HEK293 (cell line): ENCODE results near the gene SLC13A3.

Experiments
- CTCF ChIA-PET: fragments of 350-600 bp; formaldehyde crosslinking; extraction: SDS; loops from one replicate; lab custom pipeline; 2021; ENCODE audit warnings: antibody characterized with exemption; lab: Yijun Ruan, JAX
- POLR2A ChIA-PET: fragments of 300-600 bp; formaldehyde crosslinking; extraction: SDS; loops from one replicate; lab custom pipeline; 2020; ENCODE audit warnings: antibody characterized with exemption, inconsistent platforms; lab: Yijun Ruan, JAX
- H3K27ac ChIP-seq: fragments of 200-500 bp; sonication (Bioruptor generic); 2 replicates; pipeline ENCODE4 v1.5.1; 2014; ENCODE audit warnings: low read depth, low read length, control low read depth, inconsistent platforms; ENCODE audit errors: extremely low read depth
- H3K36me3 ChIP-seq, 2 experiments: fragments of 200-500 bp in 1 of 2; sonication (Bioruptor generic) in 1 of 2; 1 replicate in 1 of 2; 2 replicates in 1 of 2; pipeline ENCODE4 v1.5.1; 2014 to 2017; ENCODE audit warnings: inconsistent platforms in 2 of 2, low read length in 2 of 2; ENCODE audit not compliant: control insufficient read depth in 2 of 2, insufficient read depth in 1 of 2
- H3K4me1 ChIP-seq: fragments of 200-500 bp; sonication (Bioruptor generic); 2 replicates; pipeline ENCODE4 v1.5.1; 2014; ENCODE audit warnings: mild to moderate bottlenecking, low read length, inconsistent platforms; ENCODE audit not compliant: control insufficient read depth, insufficient read depth
- H3K4me3 ChIP-seq: 2 replicates; pipeline ENCODE4 v1.5.1; 2011; ENCODE audit warnings: low read depth, mild to moderate bottlenecking, control low read depth, low read length, moderate library complexity
- H3K9me3 ChIP-seq: fragments of 200-500 bp; sonication (Bioruptor generic); 2 replicates; pipeline ENCODE4 v1.5.1; 2014; ENCODE audit warnings: low read depth, low read length, inconsistent platforms; ENCODE audit not compliant: control insufficient read depth, insufficient read depth
- ATF2 ChIP-seq: fragments of 450-650 bp; formaldehyde crosslinking; IDR thresholded peaks from 2 replicates; pipeline ENCODE4 v1.5.1; 2016; ENCODE audit warnings: missing biosample characterization, missing genetic modification characterization, low read depth
- GLI2 ChIP-seq: fragments of 450-650 bp; formaldehyde crosslinking; IDR thresholded peaks from 2 replicates; pipeline ENCODE4; 2017; ENCODE audit warnings: missing biosample characterization, missing genetic modification characterization, low read depth, borderline replicate concordance
- PRDM10 ChIP-seq: fragments of 450-650 bp; formaldehyde crosslinking; IDR thresholded peaks from 2 replicates; pipeline ENCODE4 v1.5.1; 2016; ENCODE audit warnings: missing biosample characterization, missing genetic modification characterization
- SP7 ChIP-seq: fragments of 450-650 bp; formaldehyde crosslinking; IDR thresholded peaks from 2 replicates; pipeline ENCODE4 v1.5.1; 2016; ENCODE audit warnings: missing biosample characterization, missing genetic modification characterization
- TRIM28 ChIP-seq: IDR thresholded peaks from 2 replicates; pipeline ENCODE4 v1.6.1; 2011; ENCODE audit warnings: low read length, control low read depth, borderline replicate concordance
- ZFP41 ChIP-seq: fragments of 450-650 bp; formaldehyde crosslinking; IDR thresholded peaks from 2 replicates; pipeline ENCODE4 v1.5.1; 2016; ENCODE audit warnings: missing biosample characterization, missing genetic modification characterization, borderline replicate concordance
- ZNF157 ChIP-seq: fragments of 450-650 bp; formaldehyde crosslinking; IDR thresholded peaks from 2 replicates; pipeline ENCODE4 v1.5.1; 2016; ENCODE audit warnings: missing biosample characterization, missing genetic modification characterization
- ZNF174 ChIP-seq: fragments of 450-650 bp; formaldehyde crosslinking; IDR thresholded peaks from 2 replicates; pipeline ENCODE4 v1.5.0; 2017; ENCODE audit warnings: missing biosample characterization, mild to moderate bottlenecking, missing genetic modification characterization
- ZNF24 ChIP-seq: fragments of 450-650 bp; formaldehyde crosslinking; IDR thresholded peaks from 2 replicates; pipeline ENCODE4 v1.5.1; 2016; ENCODE audit warnings: missing biosample characterization, missing genetic modification characterization
- ZNF302 ChIP-seq: fragments of 450-650 bp; formaldehyde crosslinking; IDR thresholded peaks from 2 replicates; pipeline ENCODE4 v1.5.1; 2016; ENCODE audit warnings: missing biosample characterization, missing genetic modification characterization, low read depth
- ZNF354C ChIP-seq: fragments of 450-650 bp; formaldehyde crosslinking; IDR thresholded peaks from 2 replicates; pipeline ENCODE4 v1.5.1; 2016; ENCODE audit warnings: missing biosample characterization, missing genetic modification characterization, low read depth, borderline replicate concordance
- ZNF433 ChIP-seq: fragments of 450-650 bp; formaldehyde crosslinking; IDR thresholded peaks from 2 replicates; pipeline ENCODE4 v1.5.1; 2016; ENCODE audit warnings: missing biosample characterization, missing genetic modification characterization, low read depth
- ZNF555 ChIP-seq: fragments of 450-650 bp; formaldehyde crosslinking; conservative IDR thresholded peaks from 2 replicates; pipeline ENCODE4 v1.5.1; 2017; ENCODE audit warnings: missing biosample characterization, mild to moderate bottlenecking, missing genetic modification characterization, inconsistent platforms
- ZNF585B ChIP-seq: fragments of 450-650 bp; formaldehyde crosslinking; IDR thresholded peaks from 2 replicates; pipeline ENCODE4 v1.5.1; 2016; ENCODE audit warnings: missing biosample characterization, missing genetic modification characterization
- ZNF600 ChIP-seq: fragments of 450-650 bp; formaldehyde crosslinking; IDR thresholded peaks from 2 replicates; pipeline ENCODE4 v1.5.1; 2016; ENCODE audit warnings: missing biosample characterization, missing genetic modification characterization
- ZNF629 ChIP-seq: fragments of 450-650 bp; formaldehyde crosslinking; IDR thresholded peaks from 2 replicates; pipeline ENCODE4 v1.5.1; 2017; ENCODE audit warnings: missing biosample characterization, missing genetic modification characterization
- ZNF658 ChIP-seq: fragments of 450-650 bp; formaldehyde crosslinking; IDR thresholded peaks from 2 replicates; pipeline ENCODE4; 2016; ENCODE audit warnings: missing biosample characterization, missing genetic modification characterization
- ZNF670 ChIP-seq: fragments of 450-650 bp; formaldehyde crosslinking; IDR thresholded peaks from 2 replicates; pipeline ENCODE4 v1.5.1; 2016; ENCODE audit warnings: missing biosample characterization, missing genetic modification characterization, low read depth
- ZNF701 ChIP-seq: fragments of 450-650 bp; formaldehyde crosslinking; IDR thresholded peaks from 2 replicates; pipeline ENCODE4 v1.5.1; 2016; ENCODE audit warnings: missing biosample characterization, missing genetic modification characterization
- ZNF76 ChIP-seq: fragments of 450-650 bp; formaldehyde crosslinking; IDR thresholded peaks from 2 replicates; pipeline ENCODE4; 2016; ENCODE audit warnings: low read depth, missing biosample characterization, missing genetic modification characterization, borderline replicate concordance
- ZNF768 ChIP-seq: fragments of 450-650 bp; formaldehyde crosslinking; IDR thresholded peaks from 2 replicates; pipeline ENCODE4 v1.5.1; 2018; ENCODE audit warnings: missing biosample characterization, mild to moderate bottlenecking, missing genetic modification characterization
- ZSCAN4 ChIP-seq: fragments of 450-650 bp; formaldehyde crosslinking; IDR thresholded peaks from 2 replicates; pipeline ENCODE4 v1.5.1; 2017; ENCODE audit warnings: missing biosample characterization, missing genetic modification characterization
- TF ChIP-seq, protein P1 (sequence below): fragments of 450-650 bp; formaldehyde crosslinking; IDR thresholded peaks from 2 replicates; pipeline ENCODE4 v1.5.1; 2016; ENCODE audit warnings: missing biosample characterization, missing genetic modification characterization, borderline replicate concordance
- TF ChIP-seq, protein P2 (sequence below): fragments of 450-650 bp; formaldehyde crosslinking; IDR thresholded peaks from 2 replicates; pipeline ENCODE4 v1.5.0; 2017; ENCODE audit warnings: missing biosample characterization, missing genetic modification characterization, borderline replicate concordance

The SLC13A3 gene

GRCh38 chr20:46607191-46607848 is 43.9 kb downstream of the SLC13A3 start:
- H3K36me3 ChIP-seq: no peaks in the 10 kb centered on the region
- POLR2A ChIA-PET: no interaction called here
- no peak overlapping the region for H3K4me3 ChIP-seq
- no peak for TF ChIP-seq ZNF701 (tag by site-specific recombination)
- TF ChIP-seq ZNF600 (tag by site-specific recombination): no peak
- no peak for TF ChIP-seq ZNF433 (tag by site-specific recombination)
- TF ChIP-seq ZSCAN4 (tag by site-specific recombination): no peak
- no peak for TF ChIP-seq ZNF354C (tag by site-specific recombination)
- TF ChIP-seq, protein P1, sequence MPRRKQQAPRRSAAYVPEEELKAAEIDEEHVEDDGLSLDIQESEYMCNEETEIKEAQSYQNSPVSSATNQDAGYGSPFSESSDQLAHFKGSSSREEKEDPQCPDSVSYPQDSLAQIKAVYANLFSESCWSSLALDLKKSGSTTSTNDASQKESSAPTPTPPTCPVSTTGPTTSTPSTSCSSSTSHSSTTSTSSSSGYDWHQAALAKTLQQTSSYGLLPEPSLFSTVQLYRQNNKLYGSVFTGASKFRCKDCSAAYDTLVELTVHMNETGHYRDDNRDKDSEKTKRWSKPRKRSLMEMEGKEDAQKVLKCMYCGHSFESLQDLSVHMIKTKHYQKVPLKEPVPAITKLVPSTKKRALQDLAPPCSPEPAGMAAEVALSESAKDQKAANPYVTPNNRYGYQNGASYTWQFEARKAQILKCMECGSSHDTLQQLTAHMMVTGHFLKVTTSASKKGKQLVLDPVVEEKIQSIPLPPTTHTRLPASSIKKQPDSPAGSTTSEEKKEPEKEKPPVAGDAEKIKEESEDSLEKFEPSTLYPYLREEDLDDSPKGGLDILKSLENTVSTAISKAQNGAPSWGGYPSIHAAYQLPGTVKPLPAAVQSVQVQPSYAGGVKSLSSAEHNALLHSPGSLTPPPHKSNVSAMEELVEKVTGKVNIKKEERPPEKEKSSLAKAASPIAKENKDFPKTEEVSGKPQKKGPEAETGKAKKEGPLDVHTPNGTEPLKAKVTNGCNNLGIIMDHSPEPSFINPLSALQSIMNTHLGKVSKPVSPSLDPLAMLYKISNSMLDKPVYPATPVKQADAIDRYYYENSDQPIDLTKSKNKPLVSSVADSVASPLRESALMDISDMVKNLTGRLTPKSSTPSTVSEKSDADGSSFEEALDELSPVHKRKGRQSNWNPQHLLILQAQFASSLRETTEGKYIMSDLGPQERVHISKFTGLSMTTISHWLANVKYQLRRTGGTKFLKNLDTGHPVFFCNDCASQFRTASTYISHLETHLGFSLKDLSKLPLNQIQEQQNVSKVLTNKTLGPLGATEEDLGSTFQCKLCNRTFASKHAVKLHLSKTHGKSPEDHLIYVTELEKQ (tag by site-specific recombination): no peak
- TF ChIP-seq ZNF76: no peak
- TF ChIP-seq ZNF658 (tag by site-specific recombination): no peak
- no peak for TF ChIP-seq ZFP41 (tag by site-specific recombination)
- TF ChIP-seq ZNF302 (tag by site-specific recombination): no peak
- no peak for TF ChIP-seq ZNF555 (tag by site-specific recombination)
- TF ChIP-seq TRIM28: no peak
- TF ChIP-seq ZNF174 (tag by site-specific recombination): no peak
- TF ChIP-seq ZNF157 (tag by site-specific recombination): no peak
- no peak for TF ChIP-seq ZNF768 (tag by site-specific recombination)
- TF ChIP-seq, all 188 proteins: peak for 0
- Histone ChIP-seq H3K27ac (no peak overlapping the region), H3K4me1 (no peaks in the 10 kb centered on the region), H3K9me3 (no peaks in the 10 kb centered on the region)
- CTCF ChIA-PET: no interaction called here

DNA sequence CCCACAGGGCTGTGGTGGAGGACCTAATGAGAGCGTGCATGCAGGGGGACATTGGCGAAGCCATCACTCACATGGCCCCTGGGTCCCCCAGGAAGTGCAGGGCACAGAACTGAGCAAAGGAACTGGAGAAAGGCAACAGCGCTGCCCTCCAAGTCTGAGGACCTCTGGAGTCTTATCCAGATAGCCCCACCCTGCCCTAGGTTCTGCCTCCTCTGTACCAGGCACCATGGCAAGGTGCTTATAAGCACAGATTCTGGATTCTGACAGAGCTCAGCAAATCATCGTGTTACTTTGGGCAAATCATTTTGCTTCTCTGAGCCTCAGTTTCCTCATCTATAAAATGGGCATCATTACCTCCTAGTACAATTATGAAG is 44.5 kb downstream of the SLC13A3 start:
- no peaks in the 10 kb centered on the region for H3K9me3 ChIP-seq
- POLR2A ChIA-PET: no interaction called here
- H3K4me1 ChIP-seq: no peaks in the 10 kb centered on the region
- no peak overlapping the region for H3K4me3 ChIP-seq
- CTCF ChIA-PET: no interaction called here
- no peaks in the 10 kb centered on the region for H3K36me3 ChIP-seq
- H3K27ac ChIP-seq: no peak overlapping the region
- no peak for TF ChIP-seq GLI2 (tag by site-specific recombination)
- no peak for TF ChIP-seq ZNF629 (tag by site-specific recombination)
- TF ChIP-seq ATF2 (tag by site-specific recombination): no peak
- TF ChIP-seq ZNF670 (tag by site-specific recombination): no peak
- no peak for TF ChIP-seq PRDM10
- TF ChIP-seq ZNF24 (tag by site-specific recombination): no peak
- no peak for TF ChIP-seq SP7 (tag by site-specific recombination)
- no peak for TF ChIP-seq ZNF585B
- TF ChIP-seq, protein P2, sequence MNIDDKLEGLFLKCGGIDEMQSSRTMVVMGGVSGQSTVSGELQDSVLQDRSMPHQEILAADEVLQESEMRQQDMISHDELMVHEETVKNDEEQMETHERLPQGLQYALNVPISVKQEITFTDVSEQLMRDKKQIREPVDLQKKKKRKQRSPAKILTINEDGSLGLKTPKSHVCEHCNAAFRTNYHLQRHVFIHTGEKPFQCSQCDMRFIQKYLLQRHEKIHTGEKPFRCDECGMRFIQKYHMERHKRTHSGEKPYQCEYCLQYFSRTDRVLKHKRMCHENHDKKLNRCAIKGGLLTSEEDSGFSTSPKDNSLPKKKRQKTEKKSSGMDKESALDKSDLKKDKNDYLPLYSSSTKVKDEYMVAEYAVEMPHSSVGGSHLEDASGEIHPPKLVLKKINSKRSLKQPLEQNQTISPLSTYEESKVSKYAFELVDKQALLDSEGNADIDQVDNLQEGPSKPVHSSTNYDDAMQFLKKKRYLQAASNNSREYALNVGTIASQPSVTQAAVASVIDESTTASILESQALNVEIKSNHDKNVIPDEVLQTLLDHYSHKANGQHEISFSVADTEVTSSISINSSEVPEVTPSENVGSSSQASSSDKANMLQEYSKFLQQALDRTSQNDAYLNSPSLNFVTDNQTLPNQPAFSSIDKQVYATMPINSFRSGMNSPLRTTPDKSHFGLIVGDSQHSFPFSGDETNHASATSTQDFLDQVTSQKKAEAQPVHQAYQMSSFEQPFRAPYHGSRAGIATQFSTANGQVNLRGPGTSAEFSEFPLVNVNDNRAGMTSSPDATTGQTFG: no peak
